ENCODE measurements around the gene CNOT1.

- TF ChIP-seq, protein P1, sequence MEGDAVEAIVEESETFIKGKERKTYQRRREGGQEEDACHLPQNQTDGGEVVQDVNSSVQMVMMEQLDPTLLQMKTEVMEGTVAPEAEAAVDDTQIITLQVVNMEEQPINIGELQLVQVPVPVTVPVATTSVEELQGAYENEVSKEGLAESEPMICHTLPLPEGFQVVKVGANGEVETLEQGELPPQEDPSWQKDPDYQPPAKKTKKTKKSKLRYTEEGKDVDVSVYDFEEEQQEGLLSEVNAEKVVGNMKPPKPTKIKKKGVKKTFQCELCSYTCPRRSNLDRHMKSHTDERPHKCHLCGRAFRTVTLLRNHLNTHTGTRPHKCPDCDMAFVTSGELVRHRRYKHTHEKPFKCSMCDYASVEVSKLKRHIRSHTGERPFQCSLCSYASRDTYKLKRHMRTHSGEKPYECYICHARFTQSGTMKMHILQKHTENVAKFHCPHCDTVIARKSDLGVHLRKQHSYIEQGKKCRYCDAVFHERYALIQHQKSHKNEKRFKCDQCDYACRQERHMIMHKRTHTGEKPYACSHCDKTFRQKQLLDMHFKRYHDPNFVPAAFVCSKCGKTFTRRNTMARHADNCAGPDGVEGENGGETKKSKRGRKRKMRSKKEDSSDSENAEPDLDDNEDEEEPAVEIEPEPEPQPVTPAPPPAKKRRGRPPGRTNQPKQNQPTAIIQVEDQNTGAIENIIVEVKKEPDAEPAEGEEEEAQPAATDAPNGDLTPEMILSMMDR (IDR thresholded peaks at IDR 0.05): no peak
- TF ChIP-seq POLR2AphosphoS5 (IDR thresholded peaks at IDR 0.05): no peak
Observed at GRCh38 chr16:58670177-58670576, 40.6 kb upstream of the CNOT1 start.
